BJ (cell line): ENCODE data around the gene CFAP119. TPM values are rescaled to one million over a fixed set of nuclear protein-coding genes. Genes with fewer than 3 reads are reported as not detected.

Source experiments
- CTCF ChIA-PET: fragments of 350-600 bp; formaldehyde crosslinking; extraction: SDS; loops from one replicate; lab custom pipeline; 2021; ENCODE audit warnings: antibody characterized with exemption, inconsistent platforms; lab: Yijun Ruan, JAX
- POLR2A ChIA-PET: fragments of 300-600 bp; sonication (Branson Sonifier 250); formaldehyde crosslinking; extraction: SDS; loops from one replicate; lab custom pipeline; 2021; ENCODE audit warnings: antibody characterized with exemption; lab: Charles Lee
- DNase-seq: peaks from one replicate; pipeline ENCODE4 v3.0.0-alpha.2; 2011; ENCODE audit warnings: low read depth
- H3K27me3 ChIP-seq: 2 replicates; pipeline ENCODE4 v1.6.0; 2011; ENCODE audit warnings: low read length; ENCODE audit not compliant: control insufficient read depth, insufficient read depth
- H3K36me3 ChIP-seq: 2 replicates; pipeline ENCODE4 v1.5.1; 2011; ENCODE audit warnings: low read length; ENCODE audit not compliant: control insufficient read depth, insufficient read depth
- H3K4me3 ChIP-seq: 2 replicates; pipeline ENCODE4 v1.5.1; 2011; ENCODE audit warnings: low read depth, mild to moderate bottlenecking, control low read depth, low read length
- CTCF ChIP-seq: IDR thresholded peaks from 2 replicates; pipeline ENCODE4 v1.5.1; 2011; ENCODE audit warnings: low read depth, mild to moderate bottlenecking, control low read depth, inconsistent platforms, low read length, moderate library complexity; ENCODE audit not compliant: insufficient read depth
- polyA plus RNA-seq: library from polyadenylated mRNA; depleted of rRNA; stranded (reverse); fragments of >200 nt; gene quantifications from 2 replicates; pipeline ENCODE4 v1.2.3, GENCODE V29; 2011

Gene CFAP119
- polyA plus RNA-seq, 1 experiment: 4.7 TPM

DNA sequence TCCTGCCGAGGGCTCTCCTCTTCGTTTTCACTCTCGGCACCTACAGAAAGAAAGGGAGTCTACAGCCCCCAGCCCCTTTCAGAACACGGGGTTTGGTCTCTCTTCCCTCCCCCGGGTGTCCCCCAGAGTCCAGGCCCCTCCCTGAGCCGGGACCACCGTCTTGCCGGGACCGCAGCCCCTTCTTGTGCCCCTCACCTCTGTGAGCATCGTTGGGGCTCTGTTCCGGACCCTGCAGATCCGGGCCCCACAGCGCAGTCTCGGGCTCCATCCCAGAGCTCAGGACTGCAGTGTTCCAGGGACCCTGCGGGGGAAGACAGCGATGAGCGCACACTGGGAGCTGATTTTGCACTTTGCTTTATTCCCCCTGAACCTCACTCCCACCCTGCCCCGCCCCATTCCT, 22.4 kb upstream of the CFAP119 start:
- POLR2A ChIA-PET: no interaction called here

DNA sequence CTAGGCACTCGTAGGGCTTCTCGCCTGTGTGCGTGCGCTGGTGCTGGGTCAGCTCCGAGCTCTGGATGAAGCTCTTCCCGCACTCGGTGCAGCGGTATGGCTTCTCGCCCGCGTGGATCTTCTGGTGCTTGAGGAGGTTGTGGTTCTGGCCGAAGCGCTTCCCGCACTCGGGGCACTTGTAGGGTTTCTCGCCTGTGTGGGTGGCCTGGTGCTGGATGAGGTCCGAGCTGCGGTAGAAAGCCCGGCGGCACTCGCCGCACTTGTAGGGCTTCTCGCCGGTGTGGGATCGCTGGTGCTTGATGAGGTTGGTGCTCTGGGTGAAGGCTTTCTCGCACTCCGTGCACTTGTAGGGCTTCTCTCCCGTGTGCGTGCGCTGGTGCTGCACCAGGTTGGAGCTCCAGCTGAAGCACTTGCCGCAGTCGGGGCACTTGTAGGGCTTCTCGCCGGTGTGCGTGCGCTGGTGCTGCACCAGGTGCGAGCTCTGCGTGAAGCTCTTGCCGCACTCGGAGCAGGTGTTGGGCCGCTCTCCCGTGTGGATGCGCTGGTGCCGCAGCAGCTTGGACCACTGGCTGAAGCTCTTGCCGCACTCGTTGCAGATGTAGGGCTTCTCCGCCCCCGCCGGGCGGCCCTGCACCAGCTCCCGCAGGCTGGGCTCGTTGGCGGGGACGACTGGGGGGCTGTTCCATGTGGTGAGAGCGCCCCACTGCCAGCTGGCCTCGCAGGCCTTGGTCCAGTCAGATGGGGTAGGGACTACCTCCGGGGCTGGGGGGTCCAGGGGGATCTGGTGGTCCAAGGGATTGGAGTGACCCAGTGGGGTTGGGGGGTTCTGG, 21.6 kb upstream of the CFAP119 start:
- ChIA-PET CTCF (interaction anchor here (1.2 to 1.7 kb wide), 2 partner anchors 22 to 119 kb away, joined by 4 to 5 read pairs; no protein-coding TSS in a partner anchor), POLR2A (interaction anchor here (0.6 kb wide), 1 partner anchor 24 kb away, joined by 10 read pairs; no protein-coding TSS in a partner anchor)
- H3K36me3 ChIP-seq: peaks cover 24% of the 10 kb centered on the region
- DNase-seq: no peak
- no peak overlapping the region for H3K4me3 ChIP-seq
- H3K27me3 ChIP-seq: no peaks in the 10 kb centered on the region
- TF ChIP-seq CTCF: no peak

More for the DNA sequence above, 22.4 kb upstream of the CFAP119 start:
- no peak for DNase-seq
- Histone ChIP-seq H3K4me3 (no peak overlapping the region), H3K27me3 (no peaks in the 10 kb centered on the region), H3K36me3 (peaks cover 24% of the 10 kb centered on the region)
- TF ChIP-seq CTCF: no peak
- CTCF ChIA-PET: no interaction called here

DNA sequence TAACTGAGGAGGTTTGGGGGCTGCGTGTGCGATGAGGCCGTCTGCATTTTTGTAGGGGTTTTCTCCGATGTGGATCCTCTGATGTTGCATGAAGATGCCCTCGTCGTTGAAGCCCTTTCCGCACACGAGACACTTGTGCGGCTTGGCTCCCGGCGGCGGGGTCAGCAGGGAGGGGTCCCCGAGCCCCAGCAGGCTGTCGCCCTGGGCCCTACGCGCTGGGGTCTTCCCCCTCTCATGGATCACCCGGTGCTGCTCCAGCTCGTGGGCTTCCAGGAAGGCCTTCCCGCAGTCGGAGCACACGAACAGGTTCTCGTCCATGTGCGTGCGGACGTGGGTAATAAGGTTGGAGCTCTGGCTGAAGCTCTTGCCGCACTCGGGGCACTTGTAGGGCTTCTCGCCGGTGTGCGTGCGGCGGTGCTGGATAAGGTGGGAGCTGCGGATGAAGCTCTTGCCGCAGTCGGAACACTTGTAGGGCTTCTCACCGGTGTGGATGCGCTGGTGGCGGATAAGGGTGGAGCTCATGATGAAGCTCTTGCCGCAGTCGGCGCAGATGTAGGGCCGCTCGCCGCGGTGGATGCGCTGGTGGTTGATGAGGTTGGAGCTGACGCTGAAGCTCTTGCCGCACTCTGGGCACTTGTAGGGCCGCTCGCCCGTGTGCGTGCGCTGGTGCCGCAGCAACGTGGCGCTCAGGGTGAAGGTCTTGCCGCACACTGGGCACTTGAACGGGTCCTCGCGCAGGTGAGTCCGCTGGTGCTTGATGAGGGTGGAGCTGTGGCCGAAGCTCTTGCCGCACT, 20.8 kb upstream of the CFAP119 start:
- no peak for TF ChIP-seq CTCF
- H3K36me3 ChIP-seq: peaks cover 24% of the 10 kb centered on the region
- ChIA-PET CTCF (interaction anchor here (1.0 to 1.7 kb wide), 3 partner anchors 23 to 120 kb away, joined by 3 to 5 read pairs (median 4); no protein-coding TSS in a partner anchor), POLR2A (no interaction called here)
- no peak overlapping the region for H3K4me3 ChIP-seq
- DNase-seq: no peak
- no peaks in the 10 kb centered on the region for H3K27me3 ChIP-seq

GRCh38 chr16:30780549-30780948, 18.7 kb upstream of the CFAP119 start:
- ChIA-PET POLR2A (interaction anchor here (0.8 kb wide), 1 partner anchor 116 kb away, joined by 5 read pairs; the partner anchor contains the start of gene CTF1), CTCF (interaction anchor here (1.7 kb wide), 1 partner anchor 25 kb away, joined by 6 read pairs; no protein-coding TSS in a partner anchor)
- no peak for DNase-seq
- Histone ChIP-seq H3K36me3 (peaks cover 24% of the 10 kb centered on the region), H3K27me3 (no peaks in the 10 kb centered on the region), H3K4me3 (no peak overlapping the region)
- no peak for TF ChIP-seq CTCF
